Prostate gland (tissue), 2 donors: ENCODE data around the gene EIF4EBP2. TPM values are rescaled to one million over a fixed set of nuclear protein-coding genes. Genes with fewer than 3 reads are reported as not detected.

Source experiments
- DNase-seq: peaks from one replicate; pipeline ENCODE4 v3.0.0-alpha.2; 2019; ENCODE audit warnings: low spot score
- H3K27ac ChIP-seq, 2 donors: fragments of 200-600 bp; sonication (generic); 2 replicates each; pipeline ENCODE4 v1.5.1; 2017 to 2019
- H3K27me3 ChIP-seq: fragments of 200-600 bp; sonication (generic); replicated peaks from 2 replicates; pipeline ENCODE4 v1.5.1; 2019; ENCODE audit not compliant: insufficient read depth
- H3K36me3 ChIP-seq, 2 donors: fragments of 200-600 bp; sonication (generic); 1 replicate in 1 of 2; 2 replicates in 1 of 2; pipeline versions ENCODE4 v1.5.1 to v1.8.1; 2017 to 2019
- H3K4me1 ChIP-seq: fragments of 200-600 bp; sonication (generic); replicated peaks from 2 replicates; pipeline ENCODE4 v1.5.1; 2019
- H3K4me3 ChIP-seq, 2 donors: fragments of 200-600 bp; sonication (generic); 2 replicates each; pipeline ENCODE4 v1.5.1; 2017 to 2019
- H3K9me3 ChIP-seq: fragments of 200-600 bp; sonication (generic); 2 replicates; pipeline ENCODE4 v1.5.1; 2017
- POLR2A ChIP-seq: fragments of 450-650 bp; IDR thresholded peaks from one replicate; pipeline ENCODE4 v1.6.1; 2016; ENCODE audit warnings: antibody characterized with exemption, mild to moderate bottlenecking
- POLR2AphosphoS5 ChIP-seq: sonication (generic); formaldehyde crosslinking; IDR thresholded peaks from one replicate; pipeline ENCODE4 v1.6.1; 2017; ENCODE audit warnings: antibody characterized with exemption
- WGBS: methylation state at CpG from one replicate; pipeline ENCODE4 v1.1.5; 2018; 5-methylcytosine and 5-hydroxymethylcytosine counted together
- intact Hi-C: fragments of 100-400 bp; cut with DNase I; formaldehyde crosslinking; loops from one replicate; pipeline ENCODE4 v1.14.2; 2022
- total RNA-seq, 2 donors: library from RNA; depleted of rRNA; stranded (reverse); fragments of >200 nt; gene quantifications; one replicate each; pipeline ENCODE4 v1.1.0, GENCODE V29; 2016
- TF ChIP-seq, protein P1 (sequence below), 4 experiments: fragments of 200-600 bp in 2 of 4; fragments of 450-650 bp in 2 of 4; sonication (generic) in 2 of 4; IDR thresholded peaks; 1 replicate in 3 of 4; 2 replicates in 1 of 4; pipeline ENCODE4 v1.5.1; 2016 to 2019; ENCODE audit warnings: antibody characterized with exemption in 4 of 4, mild to moderate bottlenecking in 2 of 4, moderate library complexity in 2 of 4

EIF4EBP2 gene, protein sequence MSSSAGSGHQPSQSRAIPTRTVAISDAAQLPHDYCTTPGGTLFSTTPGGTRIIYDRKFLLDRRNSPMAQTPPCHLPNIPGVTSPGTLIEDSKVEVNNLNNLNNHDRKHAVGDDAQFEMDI
- total RNA-seq = 10 to 100 TPM; 40.1 to 63.3 TPM

GRCh38 chr10:70404036-70404786, at the start of gene EIF4EBP2:
EIF4EBP2 (plus strand) TSS chr10:70404145; CDS start chr10:70404402, 257 bp downstream.
- intact Hi-C loops = no loop called here
- under 1% methylated on average over 102 of the region's 103 CpGs for WGBS
- no peaks in the 10 kb centered on the region for H3K27me3 ChIP-seq
- H3K4me3 ChIP-seq = peak within 1 kb of the TSS; percentile 64 to 75
- no peaks in the 10 kb centered on the region for H3K9me3 ChIP-seq
- DNase-seq = peak; percentile 98
- no peaks in the 10 kb centered on the region for H3K4me1 ChIP-seq
- TF ChIP-seq POLR2A (peak; percentile 99), POLR2AphosphoS5 (peak; percentile 98)
- TF ChIP-seq, protein P1, sequence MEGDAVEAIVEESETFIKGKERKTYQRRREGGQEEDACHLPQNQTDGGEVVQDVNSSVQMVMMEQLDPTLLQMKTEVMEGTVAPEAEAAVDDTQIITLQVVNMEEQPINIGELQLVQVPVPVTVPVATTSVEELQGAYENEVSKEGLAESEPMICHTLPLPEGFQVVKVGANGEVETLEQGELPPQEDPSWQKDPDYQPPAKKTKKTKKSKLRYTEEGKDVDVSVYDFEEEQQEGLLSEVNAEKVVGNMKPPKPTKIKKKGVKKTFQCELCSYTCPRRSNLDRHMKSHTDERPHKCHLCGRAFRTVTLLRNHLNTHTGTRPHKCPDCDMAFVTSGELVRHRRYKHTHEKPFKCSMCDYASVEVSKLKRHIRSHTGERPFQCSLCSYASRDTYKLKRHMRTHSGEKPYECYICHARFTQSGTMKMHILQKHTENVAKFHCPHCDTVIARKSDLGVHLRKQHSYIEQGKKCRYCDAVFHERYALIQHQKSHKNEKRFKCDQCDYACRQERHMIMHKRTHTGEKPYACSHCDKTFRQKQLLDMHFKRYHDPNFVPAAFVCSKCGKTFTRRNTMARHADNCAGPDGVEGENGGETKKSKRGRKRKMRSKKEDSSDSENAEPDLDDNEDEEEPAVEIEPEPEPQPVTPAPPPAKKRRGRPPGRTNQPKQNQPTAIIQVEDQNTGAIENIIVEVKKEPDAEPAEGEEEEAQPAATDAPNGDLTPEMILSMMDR (IDR thresholded peaks at IDR 0.05) = peak in 1 of 4 experiments; percentile 14
- peak within 1 kb of the TSS; percentile 90 to 94 for H3K27ac ChIP-seq
- no peaks in the 10 kb centered on the region for H3K36me3 ChIP-seq

DNA sequence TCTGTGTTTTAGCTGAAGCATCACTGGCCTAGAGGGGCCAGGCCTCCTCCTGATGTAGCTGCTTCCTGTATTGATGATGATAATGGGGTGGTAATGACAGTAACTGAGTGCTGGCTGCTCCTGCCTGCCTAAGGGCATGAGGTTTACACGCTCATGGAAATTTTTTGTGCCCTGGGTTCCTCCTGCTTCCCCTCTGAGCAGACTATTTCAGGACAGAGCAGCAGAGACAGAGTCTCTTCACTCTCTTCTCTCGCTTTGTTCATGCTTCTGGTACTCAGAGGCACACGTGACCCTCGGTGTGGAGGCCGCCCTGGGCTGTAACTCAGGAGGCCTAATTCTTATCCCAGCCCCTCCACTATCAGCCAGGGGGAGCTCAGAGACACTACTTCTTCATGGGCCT, 49.4 kb upstream of the EIF4EBP2 start:
- H3K9me3 ChIP-seq = no peaks in the 10 kb centered on the region
- intact Hi-C loops = no loop called here
- no peak overlapping the region for H3K4me3 ChIP-seq
- H3K27me3 ChIP-seq = no peaks in the 10 kb centered on the region
- no peak for DNase-seq
- no peaks in the 10 kb centered on the region for H3K36me3 ChIP-seq
- WGBS = 91% methylated on average over 5 of the region's 5 CpGs
- TF ChIP-seq POLR2A = no peak
- no peak for TF ChIP-seq POLR2AphosphoS5
- TF ChIP-seq, protein P1 (IDR thresholded peaks at IDR 0.05) = no peak
- no peak overlapping the region for H3K27ac ChIP-seq
- no peaks in the 10 kb centered on the region for H3K4me1 ChIP-seq

- Histone ChIP-seq H3K9me3 (no peaks in the 10 kb centered on the region), H3K4me1 (no peaks in the 10 kb centered on the region), H3K4me3 (no peak overlapping the region), H3K36me3 (no peaks in the 10 kb centered on the region), H3K27ac (no peak overlapping the region), H3K27me3 (no peaks in the 10 kb centered on the region)
- 63% methylated on average over 21 of the region's 21 CpGs for WGBS
- TF ChIP-seq, protein P1 (IDR thresholded peaks at IDR 0.05) = no peak
- TF ChIP-seq POLR2A (no peak), POLR2AphosphoS5 (no peak)
- DNase-seq = no peak
- intact Hi-C loops = no loop called here
These were observed 48.6 kb upstream of the EIF4EBP2 start for GRCh38 chr10:70355051-70356021.

DNA sequence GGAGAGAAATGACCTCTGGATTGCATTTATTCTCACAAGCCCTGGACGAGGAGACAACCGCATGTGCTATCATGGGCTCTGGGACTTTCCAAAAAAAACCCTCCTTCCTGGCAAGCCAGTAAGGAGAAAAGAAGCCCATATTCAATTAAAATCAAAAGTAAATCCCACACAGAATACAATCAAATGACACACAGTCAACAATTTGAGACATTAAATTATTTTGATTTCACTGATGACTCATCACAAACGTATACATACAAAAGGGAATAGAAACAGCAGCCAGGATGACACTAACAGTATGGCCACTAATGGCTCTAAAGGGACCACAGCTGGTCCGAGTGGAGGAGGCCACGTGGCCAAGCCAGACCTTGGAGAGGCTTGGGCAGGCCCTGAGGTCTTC, 46.4 kb upstream of the EIF4EBP2 start:
- intact Hi-C loops = no loop called here
- H3K9me3 ChIP-seq = no peaks in the 10 kb centered on the region
- no peak for DNase-seq
- H3K4me1 ChIP-seq = no peaks in the 10 kb centered on the region
- H3K27me3 ChIP-seq = no peaks in the 10 kb centered on the region
- no peak overlapping the region for H3K27ac ChIP-seq
- no peak overlapping the region for H3K4me3 ChIP-seq
- 33% methylated on average over 5 of the region's 5 CpGs for WGBS
- H3K36me3 ChIP-seq = no peaks in the 10 kb centered on the region
- TF ChIP-seq POLR2A = no peak
- no peak for TF ChIP-seq POLR2AphosphoS5
- TF ChIP-seq, protein P1 (IDR thresholded peaks at IDR 0.05) = no peak
